GM18499 (cell line): Measurements from ENCODE around the gene CD2AP.

Experiments
- ATAC-seq: cut with Tn5 transposase; IDR thresholded peaks from one replicate; pipeline ENCODE4 v1.9.1; 2021; ENCODE audit warnings: moderate number of reproducible peaks; ENCODE audit not compliant: insufficient read depth, unreplicated experiment

CD2AP gene

DNA sequence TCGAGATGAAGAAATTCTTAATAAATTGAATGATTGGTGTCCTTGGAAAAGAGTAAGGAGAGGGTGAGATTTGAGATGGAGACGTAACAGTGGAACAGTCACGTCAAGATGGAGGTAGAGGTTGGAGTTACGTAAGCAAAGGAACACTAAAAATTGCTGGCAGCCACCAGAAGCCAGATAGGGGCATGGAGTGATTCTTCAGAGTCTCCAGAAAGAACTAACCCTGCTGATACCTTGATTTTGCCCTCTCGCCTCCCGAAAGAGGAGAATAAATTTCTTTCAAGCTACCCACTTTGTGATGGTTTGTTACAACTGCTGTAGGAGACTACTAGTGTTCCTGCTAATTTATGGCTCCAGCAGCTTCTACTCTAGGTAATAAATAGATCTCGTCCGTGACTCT is 17.6 kb downstream of the CD2AP start:
- ATAC-seq, result no peak

DNA sequence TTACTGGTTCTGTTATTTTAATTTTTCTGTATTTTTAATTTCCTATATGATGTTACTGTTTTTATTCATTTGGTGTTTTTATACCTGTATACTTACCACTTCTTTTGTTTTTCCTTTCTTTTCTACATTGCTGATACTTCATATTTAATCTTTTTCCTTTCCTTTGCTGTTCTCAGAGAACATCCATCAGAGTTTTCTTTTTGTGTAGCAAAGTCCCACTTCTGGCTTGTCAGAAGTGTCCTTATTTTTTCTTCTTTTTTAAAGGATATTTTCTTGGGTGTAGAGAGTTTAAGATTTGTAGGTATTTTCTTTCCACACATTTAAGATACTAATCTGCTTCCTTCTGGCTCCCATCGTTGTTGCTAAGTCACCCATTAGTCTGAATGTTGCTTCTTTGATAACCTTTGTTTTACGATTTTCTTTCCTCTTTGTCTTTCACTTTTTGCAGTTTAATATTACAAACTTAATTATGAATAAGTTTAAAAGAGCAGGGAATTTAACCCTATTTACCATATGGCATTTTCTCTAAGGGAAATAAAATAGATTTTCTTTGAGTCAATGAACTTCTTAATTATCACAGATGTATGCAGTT is 18.5 kb downstream of the CD2AP start:
- ATAC-seq, result no peak

DNA sequence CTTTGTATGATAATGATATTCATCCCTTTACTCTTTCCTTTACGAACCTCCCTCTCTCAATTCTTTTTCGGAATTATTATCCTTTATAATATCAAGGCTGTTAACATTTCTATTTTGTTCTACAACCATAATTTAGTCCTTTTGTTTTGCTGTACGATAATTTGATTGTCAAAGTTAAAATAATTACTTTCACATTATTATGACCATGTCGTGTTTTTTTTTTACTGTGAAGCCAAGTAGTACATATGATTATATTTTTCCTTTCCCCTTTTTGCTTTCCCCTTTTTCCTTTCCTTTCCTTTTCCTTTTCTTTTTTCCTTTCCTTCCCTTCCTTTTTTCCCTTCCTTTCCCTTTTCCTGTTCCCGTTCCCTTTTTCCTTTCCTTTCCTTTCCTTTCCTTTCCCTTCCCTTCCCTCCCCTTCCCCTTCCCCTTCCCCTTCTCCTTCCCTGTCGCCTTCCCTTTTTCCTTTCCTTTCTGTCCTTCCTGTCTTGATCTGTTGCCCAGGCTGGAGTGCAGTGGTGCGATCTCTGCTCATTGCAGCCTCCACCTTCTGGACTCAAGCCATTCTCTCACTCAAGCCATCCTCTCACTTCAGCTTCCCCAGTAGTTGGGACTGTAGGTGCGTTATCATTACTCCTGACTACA is 19.5 kb downstream of the CD2AP start:
- ATAC-seq, result no peak

DNA sequence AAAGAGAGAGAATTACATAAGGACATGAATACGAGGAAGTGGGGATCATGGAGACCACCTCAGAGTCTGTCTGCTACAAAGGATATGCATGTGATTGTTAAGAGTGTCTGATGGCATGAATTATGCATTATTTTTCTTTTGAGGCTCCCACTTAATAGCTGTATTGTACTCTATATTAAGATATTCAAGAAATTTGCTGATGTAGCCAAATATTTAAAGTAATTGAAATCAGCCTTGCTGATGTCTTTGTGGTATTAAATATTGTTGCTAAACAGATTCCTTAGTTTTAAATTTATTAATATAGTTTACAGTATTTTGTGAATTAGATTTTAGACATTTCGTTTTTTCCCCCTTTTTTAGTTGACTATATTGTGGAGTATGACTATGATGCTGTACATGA is 25.3 kb downstream of the CD2AP start:
- ATAC-seq, result no peak

DNA sequence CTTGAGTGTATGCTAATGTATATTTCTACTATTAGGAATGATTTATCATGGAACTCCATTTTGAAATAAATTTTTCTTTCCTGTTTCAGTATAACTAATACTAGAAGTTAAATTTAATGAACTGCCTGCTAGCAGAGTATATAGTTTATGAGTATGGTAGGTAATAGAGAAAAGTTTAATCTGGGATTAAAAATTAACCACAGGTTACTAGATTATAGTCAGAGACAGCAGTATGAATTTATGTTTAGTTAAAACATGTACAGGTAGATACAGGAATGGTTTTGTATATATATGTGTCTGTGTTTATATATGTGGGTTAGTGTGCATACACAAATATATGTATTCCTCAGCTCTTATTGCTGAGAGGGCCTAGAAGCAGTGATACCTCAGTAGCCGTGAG is 32.3 kb downstream of the CD2AP start:
- ATAC-seq, result no peak

DNA sequence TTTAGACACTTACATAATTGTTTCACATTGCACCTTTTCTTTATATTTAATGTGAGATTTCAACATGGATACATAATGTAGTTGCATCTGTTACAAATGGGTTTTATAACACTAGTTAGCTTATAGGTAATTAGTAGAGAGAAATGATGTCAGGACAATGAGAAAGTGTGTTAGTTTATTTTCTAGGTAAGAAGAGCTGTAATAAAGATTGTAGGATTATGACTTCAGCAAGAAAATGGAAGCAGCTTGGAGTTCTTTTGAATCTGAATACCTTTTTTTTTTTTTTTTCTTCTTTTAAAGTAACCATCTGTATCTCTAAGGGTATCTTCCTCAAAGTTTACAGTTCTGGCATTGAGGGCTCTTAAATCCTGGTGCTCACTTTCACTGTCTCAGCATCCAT is 35.3 kb downstream of the CD2AP start:
- ATAC-seq, result no peak

DNA sequence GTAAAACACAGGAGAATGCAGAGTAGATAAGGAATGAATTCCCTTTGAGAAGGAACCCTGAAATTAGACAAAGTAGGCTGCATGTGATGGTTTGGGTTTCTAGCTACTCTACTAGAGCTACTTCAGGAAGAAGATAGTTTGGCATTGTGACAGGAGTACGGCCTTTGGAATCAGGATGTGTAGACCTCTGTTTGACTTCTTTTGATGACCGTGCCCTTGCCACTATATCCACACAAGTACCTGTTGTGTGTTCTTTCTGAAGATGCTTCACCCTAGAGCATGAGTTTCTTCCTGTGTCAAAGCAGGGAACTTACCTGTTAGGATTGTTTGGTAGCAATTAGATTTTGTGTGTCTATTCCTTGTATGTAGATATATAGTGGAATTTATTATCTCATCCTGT is 41.7 kb downstream of the CD2AP start:
- ATAC-seq, result no peak

DNA sequence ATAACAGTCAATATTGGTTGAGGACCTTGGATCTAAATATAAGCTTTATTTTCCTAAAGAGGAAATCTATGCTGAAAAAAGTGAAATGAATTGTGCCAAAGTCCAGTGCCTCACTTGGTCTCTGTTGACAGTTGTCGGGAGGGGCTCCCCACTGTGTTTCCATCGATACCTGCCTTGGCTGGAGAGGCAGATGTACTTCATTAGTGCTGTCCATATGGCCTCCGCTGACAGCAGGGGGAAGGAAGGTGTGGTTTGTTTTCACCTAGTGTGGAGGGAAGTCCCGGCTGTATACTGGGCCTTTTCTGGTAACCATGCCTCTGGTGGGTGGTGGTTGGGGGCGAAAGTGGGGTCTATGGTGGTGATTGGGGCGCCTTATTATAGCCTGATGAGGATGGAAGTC is 42.7 kb downstream of the CD2AP start:
- no peak for ATAC-seq

DNA sequence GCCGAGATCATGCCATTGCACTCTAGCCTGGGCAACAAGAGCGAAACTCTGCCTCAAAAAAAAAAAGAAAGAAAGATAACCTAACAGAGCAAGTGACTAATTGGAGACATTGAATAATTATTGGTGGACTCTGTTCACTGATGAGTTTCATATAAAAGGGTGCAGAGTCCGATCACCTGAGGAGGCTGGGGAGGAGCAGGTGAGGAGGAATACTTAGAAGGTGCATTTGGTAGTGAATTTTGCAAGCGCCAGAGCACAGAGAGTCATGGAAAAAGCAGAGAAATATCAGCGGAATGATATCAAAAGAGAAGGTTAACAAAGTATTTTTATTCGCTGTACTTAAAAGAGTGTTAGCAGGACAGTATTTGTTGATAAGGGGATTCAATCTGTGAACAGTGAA is 44.4 kb downstream of the CD2AP start:
- no peak for ATAC-seq

GRCh38 chr6:47524136-47524845 is 46.7 kb downstream of the CD2AP start:
- ATAC-seq, result no peak

DNA sequence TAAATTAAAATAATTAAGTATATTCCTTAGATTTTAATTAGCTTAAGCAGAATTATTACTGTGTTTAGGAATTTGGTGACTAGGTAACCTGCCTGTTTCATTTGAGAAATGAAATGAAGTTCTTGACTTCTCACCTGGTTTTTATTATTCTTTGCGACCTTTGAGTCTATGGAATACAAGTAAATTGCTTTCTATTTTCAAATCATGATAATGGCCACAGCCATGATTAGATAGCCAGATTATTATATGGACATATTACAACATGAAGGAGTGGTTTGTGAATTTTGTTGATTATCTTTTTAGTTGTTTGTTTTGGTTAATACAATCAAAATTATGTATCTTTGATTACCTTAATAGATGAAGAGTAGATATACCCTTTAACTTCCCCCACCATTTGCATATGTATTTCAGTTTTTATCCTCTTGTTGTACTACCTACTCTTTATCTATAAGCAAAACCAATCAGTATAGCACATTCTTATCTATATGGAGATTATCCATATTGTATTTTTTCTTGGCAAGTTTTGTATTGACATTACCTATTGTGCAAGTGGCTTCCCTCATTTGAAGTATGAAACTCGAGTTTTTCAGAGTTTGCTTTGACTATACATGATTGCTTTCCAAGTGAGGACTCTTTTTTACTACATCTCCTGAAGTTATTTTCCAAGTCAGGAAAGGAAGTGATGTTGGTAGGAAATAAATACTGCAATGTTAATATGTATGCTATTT is 47.9 kb downstream of the CD2AP start:
- no peak for ATAC-seq

GRCh38 chr6:47527274-47527673 is 49.7 kb downstream of the CD2AP start:
- ATAC-seq, result no peak

- ATAC-seq, result no peak
Observed at GRCh38 chr6:47529734-47530133, 52.1 kb downstream of the CD2AP start.

DNA sequence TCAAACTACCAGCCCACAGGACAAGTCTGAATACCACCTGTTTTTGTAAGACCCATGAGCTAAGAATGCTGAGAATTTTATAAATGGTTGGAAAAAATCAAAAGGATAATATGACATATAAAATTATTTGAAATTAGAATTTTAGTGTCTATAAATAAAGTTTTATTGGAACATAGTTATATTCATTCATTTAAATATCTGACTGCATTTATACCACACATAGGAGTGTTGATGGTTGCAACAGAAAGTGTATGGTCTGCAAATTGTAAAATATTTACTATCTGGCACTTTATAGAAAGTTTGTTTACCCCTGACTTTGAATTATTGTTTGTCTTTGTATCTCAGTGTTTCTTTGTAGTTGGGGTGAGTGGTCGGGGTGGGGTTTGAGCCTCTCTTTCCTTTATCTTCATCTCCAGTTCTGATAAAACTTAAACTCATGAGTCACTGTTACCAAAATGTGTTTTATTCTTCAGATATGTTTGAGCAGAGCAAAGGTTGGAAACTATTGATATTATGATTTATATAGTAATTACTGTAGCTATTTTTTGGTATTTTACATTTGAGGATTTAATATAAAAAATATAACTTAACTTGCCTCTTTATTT is 55.5 kb downstream of the CD2AP start:
- no peak for ATAC-seq

GRCh38 chr6:47534063-47534462 is 56.5 kb downstream of the CD2AP start:
- no peak for ATAC-seq

GRCh38 chr6:47535316-47536225 is 58.0 kb downstream of the CD2AP start:
- ATAC-seq, result no peak

GRCh38 chr6:47536816-47537401 is 59.3 kb downstream of the CD2AP start:
- no peak for ATAC-seq

- no peak for ATAC-seq
Observed at GRCh38 chr6:47545223-47545622, 67.6 kb downstream of the CD2AP start.

DNA sequence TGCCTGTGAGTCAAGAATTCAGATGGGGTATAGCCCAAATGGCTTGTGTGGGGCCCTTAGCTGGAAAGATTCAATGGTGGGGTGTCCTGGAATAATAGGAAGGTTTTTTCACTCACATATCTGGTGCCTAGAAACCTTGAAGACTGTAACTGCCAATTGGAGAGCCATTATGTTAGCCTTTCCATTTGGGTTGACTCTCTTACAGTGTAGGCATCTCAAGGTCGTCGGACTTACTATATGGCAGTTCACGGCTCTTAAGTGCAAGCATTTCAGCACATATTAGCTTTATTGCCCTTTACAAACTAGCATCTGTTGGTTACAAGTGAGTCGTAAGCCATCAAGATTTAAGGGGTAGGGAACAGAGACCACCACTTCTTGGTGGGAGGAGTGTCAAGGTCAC is 74.1 kb downstream of the CD2AP start:
- no peak for ATAC-seq
